ENCODE measurements around the gene ZNF354C.

Gene ZNF354C

DNA sequence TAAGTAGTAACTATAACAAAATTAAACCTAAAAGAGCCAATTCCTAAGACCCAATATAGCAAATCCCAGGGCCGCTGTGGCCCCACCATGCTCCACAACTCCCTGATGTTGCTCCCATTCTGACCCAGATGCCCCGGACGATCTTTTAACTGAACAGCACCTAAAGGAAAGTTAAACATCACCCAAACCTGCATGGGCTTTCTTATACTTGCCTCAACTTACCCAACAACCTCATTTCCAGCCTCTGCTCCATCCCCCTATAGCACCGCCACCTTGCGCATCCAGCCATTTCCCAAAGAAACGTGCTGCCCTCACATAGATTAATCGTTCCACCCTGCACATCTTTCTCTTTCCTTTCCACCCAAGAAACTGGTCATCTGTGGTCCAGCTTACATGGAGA is 54.6 kb downstream of the ZNF354C start:
- no peak overlapping the region for H3K27ac ChIP-seq
- TF ChIP-seq, protein P1, sequence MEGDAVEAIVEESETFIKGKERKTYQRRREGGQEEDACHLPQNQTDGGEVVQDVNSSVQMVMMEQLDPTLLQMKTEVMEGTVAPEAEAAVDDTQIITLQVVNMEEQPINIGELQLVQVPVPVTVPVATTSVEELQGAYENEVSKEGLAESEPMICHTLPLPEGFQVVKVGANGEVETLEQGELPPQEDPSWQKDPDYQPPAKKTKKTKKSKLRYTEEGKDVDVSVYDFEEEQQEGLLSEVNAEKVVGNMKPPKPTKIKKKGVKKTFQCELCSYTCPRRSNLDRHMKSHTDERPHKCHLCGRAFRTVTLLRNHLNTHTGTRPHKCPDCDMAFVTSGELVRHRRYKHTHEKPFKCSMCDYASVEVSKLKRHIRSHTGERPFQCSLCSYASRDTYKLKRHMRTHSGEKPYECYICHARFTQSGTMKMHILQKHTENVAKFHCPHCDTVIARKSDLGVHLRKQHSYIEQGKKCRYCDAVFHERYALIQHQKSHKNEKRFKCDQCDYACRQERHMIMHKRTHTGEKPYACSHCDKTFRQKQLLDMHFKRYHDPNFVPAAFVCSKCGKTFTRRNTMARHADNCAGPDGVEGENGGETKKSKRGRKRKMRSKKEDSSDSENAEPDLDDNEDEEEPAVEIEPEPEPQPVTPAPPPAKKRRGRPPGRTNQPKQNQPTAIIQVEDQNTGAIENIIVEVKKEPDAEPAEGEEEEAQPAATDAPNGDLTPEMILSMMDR (conservative IDR thresholded peaks at IDR 0.05), result no peak

GRCh38 chr5:179115307-179115706 is 55.1 kb downstream of the ZNF354C start:
- H3K27ac ChIP-seq, result no peak overlapping the region
- TF ChIP-seq, protein P1 (conservative IDR thresholded peaks at IDR 0.05), result no peak

DNA sequence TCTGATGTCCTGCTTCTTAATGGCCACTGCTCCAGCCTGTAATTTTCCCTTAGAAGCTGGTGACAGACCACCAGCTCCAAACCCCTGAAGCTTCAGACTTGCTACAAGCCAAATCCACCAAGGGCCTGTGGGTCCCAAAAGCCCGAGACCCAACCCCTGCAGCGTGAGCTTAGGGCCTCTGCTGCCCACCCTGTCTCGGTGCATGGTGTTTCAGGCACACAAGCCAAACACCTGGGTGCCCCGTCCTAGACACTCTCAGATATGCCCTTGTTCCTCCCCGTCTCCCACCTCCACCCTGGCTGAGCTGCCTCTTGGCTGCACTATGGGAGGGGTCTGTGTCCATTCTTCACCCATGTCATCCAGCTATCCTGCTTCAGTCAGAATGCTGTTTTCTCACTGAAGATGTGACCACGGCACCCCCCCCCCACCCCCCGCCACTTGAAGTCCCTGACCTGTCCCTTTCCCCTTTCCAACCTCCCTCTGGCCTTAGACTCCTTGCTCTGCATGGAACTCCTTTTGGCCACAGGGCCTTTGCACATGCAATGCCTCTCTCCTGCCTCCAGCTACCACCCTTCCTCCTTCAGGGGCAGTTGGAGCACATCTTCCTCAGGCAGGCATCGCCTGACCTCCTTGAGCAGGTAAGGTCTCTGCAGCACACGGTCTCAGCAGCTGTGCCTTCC is 55.8 kb downstream of the ZNF354C start:
- no peak overlapping the region for H3K27ac ChIP-seq
- TF ChIP-seq, protein P1 (conservative IDR thresholded peaks at IDR 0.05), result no peak

GRCh38 chr5:179118338-179118737 is 58.2 kb downstream of the ZNF354C start:
- H3K27ac ChIP-seq, result no peak overlapping the region
- TF ChIP-seq, protein P1 (conservative IDR thresholded peaks at IDR 0.05), result no peak

DNA sequence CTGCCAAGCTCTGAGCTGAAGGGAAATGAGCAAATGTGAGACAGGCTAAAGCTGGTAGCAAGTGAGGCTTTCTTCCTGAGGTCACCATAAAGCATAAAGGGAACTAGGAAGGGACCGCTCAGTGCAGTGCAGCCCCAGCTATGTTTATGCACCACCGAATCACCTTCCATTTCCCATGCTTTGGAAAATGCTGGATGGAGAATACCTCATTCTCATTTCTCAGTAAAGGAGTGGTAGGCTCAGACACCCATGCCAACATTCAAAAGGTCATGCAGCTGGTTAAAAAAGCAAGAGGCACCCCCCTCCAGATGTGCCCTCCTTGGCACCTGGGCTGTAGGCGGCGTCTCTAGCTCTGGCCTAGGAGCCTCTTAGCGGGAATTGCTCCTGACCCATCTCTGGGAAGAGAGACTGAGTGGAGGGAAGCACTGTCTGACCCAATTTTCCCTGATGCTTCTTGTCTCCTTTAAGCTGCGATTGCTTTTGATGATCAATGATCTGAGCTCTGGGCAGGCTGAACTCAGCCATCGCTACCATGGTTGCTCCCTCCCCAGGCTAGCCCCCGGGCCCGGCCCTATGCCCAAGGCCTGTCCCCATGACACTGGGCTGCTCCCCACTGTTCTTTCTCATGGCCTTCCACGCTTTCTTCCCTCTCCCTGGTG is 58.7 kb downstream of the ZNF354C start:
- H3K27ac ChIP-seq, result no peak overlapping the region
- TF ChIP-seq, protein P1 (conservative IDR thresholded peaks at IDR 0.05), result no peak

DNA sequence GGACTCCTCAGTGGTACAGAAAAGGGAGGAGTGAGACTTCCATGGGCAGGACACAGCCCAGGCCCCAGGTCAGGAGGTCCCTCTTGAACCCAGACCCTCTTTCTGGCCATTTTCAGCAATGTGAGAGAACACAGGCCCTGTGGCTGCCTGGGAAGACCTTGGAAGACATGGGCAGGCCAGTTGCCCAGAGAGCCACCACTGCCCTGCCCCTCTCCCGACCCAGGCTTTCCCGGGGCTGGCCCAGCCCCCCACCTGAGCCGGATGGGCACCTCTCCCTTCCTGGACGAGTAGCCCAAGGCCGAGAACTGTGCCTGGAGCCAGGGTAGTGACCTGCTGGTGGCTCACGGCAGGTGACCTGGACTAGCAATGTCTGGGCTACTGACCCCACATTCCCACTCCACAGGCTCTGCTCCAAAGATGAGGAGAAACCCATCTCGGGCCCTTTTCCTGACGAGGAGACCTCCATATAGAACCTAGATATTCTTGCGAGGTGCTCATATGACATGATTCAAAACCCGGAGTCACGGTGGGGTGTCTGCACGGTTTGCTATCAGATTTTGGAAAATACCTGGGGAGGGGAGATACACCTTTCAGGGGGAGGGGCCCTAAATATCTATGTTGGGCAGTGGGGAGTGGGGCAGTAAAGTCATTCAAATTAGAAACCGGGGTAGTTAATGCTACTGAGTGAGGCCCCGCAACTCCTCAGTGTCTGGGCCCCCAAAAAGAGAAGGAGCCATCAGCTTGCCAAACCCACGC is 59.4 kb downstream of the ZNF354C start:
- TF ChIP-seq, protein P1 (conservative IDR thresholded peaks at IDR 0.05), result no peak
- no peak overlapping the region for H3K27ac ChIP-seq

GRCh38 chr5:179120421-179120861 is 60.3 kb downstream of the ZNF354C start:
- TF ChIP-seq, protein P1 (conservative IDR thresholded peaks at IDR 0.05), result no peak

More at GRCh38 chr5:179120421-179120861, 60.3 kb downstream of the ZNF354C start:
- no peak overlapping the region for H3K27ac ChIP-seq

Data from VCaP (cell line).